Motor neuron (in vitro differentiated cells): Measurements from ENCODE around the gene PRUNE1. TPM values are rescaled to one million over a fixed set of nuclear protein-coding genes. Genes with fewer than 3 reads are reported as not detected.

Source experiments
- ATAC-seq, 8 experiments: fragments of 200-7000 bp; cut with Tn5 transposase; replicated peaks in 6 of 8; 2 replicates each; pipeline ENCODE4 v1.8.0; 2021; ENCODE audit warnings: mild to moderate bottlenecking in 8 of 8, moderate library complexity in 8 of 8
- H3K27ac ChIP-seq, 2 donors: fragments of 250-450 bp; sonication (Bioruptor Pico); 2 replicates each; pipeline ENCODE4 v1.9.0; 2021; ENCODE audit warnings: antibody characterized with exemption in 2 of 2, mild to moderate bottlenecking in 2 of 2, moderate library complexity in 1 of 2
- H3K4me1 ChIP-seq, 2 donors: fragments of 250-450 bp; sonication (Bioruptor Pico); replicated peaks in 1 of 2; 2 replicates each; pipeline ENCODE4 v1.6.1; 2021; ENCODE audit warnings: antibody characterized with exemption in 2 of 2, mild to moderate bottlenecking in 2 of 2, moderate library complexity in 1 of 2
- H3K4me3 ChIP-seq, 5 donors: fragments of 250-450 bp; sonication (Bioruptor Pico); 2 replicates each; pipeline ENCODE4 v1.9.0; 2021; ENCODE audit warnings: antibody characterized with exemption in 5 of 5, mild to moderate bottlenecking in 5 of 5, moderate library complexity in 4 of 5
- WGBS, 10 experiments: fragments of 450-650 bp; shearing (Covaris generic); methylation state at CpG; one replicate each; pipeline ENCODE4 v1.0.0; 2022; 5-methylcytosine and 5-hydroxymethylcytosine counted together
- in situ Hi-C, 9 experiments: fragments of 400-800 bp; cut with MboI; loops; one replicate each; pipeline ENCODE4 v1.15.0; 2021; ENCODE audit warnings: low sequenced_read_pairs in 9 of 9, low pct_unique_long_range_greater_than_20kb in 2 of 9; ENCODE audit not compliant: unreplicated experiment in 9 of 9
- total RNA-seq, 8 experiments: library from RNA; unstranded; fragments of 300-600 nt; gene quantifications; 2 replicates each; pipeline versions ENCODE4 v1.2.3 to v1.2.4, GENCODE V29; 2022

PRUNE1 gene
- total RNA-seq, 8 experiments from 2014 or later = 10.5 to 30.2 (median 24.1) TPM

DNA sequence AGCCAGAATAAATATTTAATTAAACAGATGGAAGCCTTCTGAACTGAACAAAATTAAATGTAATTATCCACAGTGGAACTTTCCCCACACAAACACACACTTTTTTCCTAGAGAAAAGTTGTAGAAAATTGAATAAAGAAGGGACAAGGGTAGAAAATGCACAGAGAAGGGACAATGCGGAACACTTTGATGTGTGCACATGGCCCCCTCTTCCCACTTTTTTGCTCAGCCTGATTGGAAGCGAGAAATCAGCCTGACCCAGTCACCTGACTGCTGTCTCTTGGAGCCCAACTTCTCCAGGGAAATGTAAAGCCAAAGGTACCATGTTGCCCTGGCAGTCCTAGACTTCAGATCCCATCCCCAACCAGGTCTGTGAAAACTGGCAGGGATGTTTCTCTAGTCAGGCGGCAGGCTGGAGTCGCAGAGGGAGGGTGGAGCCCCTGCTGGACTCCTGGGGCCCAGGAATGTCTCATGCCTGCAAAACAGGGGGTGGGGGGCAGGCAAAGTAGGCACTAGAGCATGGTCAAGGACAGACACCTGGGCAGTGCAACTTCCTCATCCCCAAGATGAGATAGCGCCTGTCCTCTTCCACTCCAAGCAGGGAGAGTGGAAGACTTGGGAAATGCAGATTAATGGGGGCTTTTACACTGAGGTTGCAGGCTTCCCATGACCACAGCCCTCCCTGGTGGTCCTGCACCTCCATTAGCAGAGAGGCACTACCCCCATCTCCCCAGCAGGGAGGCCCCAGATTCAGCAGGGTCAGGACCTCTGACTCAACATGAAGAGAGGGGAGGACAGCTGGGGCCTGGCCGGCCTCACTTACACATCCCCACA is 36.4 kb upstream of the PRUNE1 start:
- H3K4me1 ChIP-seq = peaks cover 33 to 35% of the 10 kb centered on the region in 2 donors
- 37 to 71% (median 60%) methylated on average over 2 to 5 of the region's 6 CpGs; no CpG with 5 or more reads in 3 of the 10 experiments for WGBS, 10 experiments
- in situ Hi-C loops = no loop called here
- H3K27ac ChIP-seq = no peak overlapping the region
- ATAC-seq = no peak
- H3K4me3 ChIP-seq = peak overlapping the region in 1 of 5 donors; percentile 14

DNA sequence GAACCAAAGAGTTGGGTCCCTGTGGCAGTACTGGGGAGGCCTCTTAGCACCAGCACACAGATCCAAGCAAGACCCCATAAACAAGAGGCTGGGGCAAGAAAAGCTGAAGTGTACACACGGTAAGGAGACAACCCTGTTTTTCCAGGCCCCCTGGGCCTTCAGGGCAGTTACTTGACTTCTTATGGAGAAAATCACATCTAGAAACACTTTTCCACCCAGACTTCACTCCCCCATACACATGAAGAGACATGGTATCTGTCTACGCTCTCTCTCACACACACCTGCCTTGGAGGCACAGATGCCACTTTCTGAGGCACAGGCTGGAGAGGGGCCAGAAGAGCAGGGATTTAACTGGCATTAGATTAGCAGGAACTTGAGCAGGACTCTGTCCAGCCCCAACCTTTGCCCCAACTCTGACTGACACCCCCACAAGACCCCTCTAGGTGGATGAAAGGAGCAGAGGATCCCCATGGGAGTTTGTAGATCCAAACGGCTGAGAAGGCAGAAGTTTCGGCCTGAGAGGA is 35.8 kb upstream of the PRUNE1 start:
- H3K27ac ChIP-seq = no peak overlapping the region
- WGBS, 10 experiments = 0 to 88% (median 68%) methylated on average over 1 to 4 of the region's 4 CpGs; no CpG with 5 or more reads in 2 of the 10 experiments
- ATAC-seq = no peak
- H3K4me1 ChIP-seq = peaks cover 33 to 35% of the 10 kb centered on the region in 2 donors
- in situ Hi-C loops = no loop called here
- peak overlapping the region in 2 of 5 donors; percentile 98 to 99 for H3K4me3 ChIP-seq

DNA sequence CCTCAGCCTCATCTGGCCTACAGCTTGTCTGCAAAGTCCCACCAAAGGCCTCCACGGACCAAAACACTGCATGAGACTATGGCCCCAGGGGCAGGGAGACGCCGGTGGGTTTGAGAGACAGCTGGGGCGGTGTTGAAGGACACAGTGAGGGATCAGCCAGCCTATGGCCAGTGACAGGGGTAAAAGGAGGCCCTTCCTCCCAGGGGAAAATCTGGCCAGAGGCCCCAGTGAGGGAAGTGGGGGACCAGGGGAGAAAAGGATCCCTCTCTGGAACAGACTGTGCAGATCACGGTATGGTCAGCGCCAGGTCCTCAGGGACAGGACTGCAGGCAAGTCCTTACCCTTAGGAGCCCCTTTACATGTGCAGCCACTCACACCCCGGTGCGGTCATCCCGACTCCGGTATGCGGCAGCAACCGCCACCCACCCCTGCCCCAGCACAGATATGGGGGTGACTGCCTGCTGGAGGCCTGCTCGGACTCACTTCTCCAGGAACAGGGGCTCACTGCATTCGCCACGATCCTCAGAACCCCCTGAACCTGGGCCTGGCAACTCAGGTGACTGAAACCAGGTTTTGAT is 34.9 kb upstream of the PRUNE1 start:
- Histone ChIP-seq H3K27ac (peak overlapping the region; percentile 88 to 93), H3K4me3 (peak overlapping the region; percentile 90 to 99 (median 97)), H3K4me1 (peaks cover 33 to 35% of the 10 kb centered on the region in 2 donors)
- ATAC-seq = peak; percentile 1 to 27 (median 14)
- in situ Hi-C loops = no loop called here
- 0 to 35% (median 17%) methylated on average over 1 to 12 of the region's 15 CpGs; no CpG with 5 or more reads in 4 of the 10 experiments for WGBS, 10 experiments

DNA sequence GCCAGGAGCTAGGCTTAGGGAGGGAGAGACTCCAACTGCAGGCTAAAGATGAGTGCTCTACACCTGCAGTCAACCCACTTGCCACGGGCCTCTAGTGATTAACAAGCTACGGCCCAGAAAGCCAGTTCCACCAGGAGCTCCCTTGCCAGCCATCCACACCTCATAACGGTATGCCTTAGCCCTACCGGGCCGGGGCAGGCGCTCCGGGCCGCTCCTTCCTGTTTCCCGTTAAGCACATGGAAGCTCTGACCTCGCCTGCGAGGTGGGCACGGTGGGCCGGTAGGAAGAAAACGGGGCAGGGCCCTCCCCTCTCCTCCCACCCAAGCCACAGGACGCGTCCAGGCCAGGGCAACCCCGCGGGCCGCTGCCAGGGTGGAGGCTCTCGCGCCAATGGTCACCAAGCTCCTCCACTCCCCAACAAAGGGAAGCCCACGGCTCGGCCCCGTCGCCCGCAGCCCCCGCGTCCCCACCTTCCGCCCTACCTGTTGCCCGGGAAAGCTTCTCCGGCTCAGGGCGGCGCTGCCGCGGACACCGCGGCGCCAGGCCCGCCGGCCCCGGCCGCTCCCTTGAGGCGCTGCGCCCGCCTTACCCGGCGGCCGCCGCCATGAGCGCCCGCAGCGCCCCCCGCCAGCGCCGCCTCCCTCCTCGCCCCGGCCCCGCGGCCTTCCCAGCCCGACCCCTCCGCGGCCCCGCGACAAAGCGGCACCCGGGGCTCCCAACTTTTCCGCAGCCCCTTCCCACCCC is 34.2 kb upstream of the PRUNE1 start:
- H3K27ac ChIP-seq = peak overlapping the region; percentile 88 to 93
- in situ Hi-C loops = no loop called here
- peaks cover 33 to 35% of the 10 kb centered on the region in 2 donors for H3K4me1 ChIP-seq
- H3K4me3 ChIP-seq = peak overlapping the region; percentile 90 to 99 (median 97)
- peak; percentile 25 to 66 (median 57) for ATAC-seq
- WGBS, 10 experiments = 0 to 2% (median 0%) methylated on average over 1 to 8 of the region's 67 CpGs; no CpG with 5 or more reads in 7 of the 10 experiments

DNA sequence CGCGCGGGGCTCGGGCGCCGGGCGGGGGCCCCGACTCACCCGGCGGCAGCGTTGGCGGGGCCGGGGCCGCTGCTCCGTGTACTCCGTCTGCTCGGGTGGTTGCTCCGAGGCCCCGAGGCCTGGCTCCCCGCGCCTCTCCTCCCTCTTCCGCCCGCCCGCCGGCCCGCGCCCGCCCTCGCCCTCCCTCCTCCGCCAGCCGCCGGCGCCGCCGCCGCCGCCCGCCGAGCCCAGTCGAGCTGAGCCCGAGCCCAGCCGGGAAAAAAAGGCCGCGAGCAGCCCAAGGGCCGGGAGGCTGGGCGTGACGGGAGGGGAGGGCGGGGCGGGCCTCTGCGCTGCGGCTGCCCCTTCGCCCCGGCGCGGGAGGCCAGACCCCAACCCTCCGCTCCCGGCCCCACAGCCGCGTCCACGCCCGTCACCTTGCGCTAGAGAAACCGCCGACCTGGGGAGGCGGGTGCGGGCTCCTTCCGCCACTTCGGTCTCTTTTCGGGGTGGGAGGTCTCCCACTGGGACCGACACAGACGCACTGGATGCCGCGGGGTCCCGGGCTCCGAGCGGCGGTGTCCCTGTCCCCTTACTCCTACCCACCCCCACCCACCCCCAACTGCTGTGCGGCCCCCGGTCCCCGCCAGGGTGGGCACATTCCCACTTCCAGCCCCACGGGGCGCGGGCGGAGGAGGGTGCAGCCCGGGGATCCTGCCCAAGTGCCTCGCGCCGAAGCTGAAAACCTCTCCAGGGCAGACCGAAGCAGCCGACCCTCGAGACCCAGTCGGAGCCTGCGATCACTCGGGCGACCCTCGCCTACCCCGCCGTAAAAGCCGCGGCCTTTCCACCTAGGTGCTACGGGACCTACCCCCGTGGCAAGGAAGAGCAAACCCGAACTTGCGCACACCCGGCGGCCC is 33.4 kb upstream of the PRUNE1 start, which contains the start of gene CERS2:
TSS of gene CERS2 (minus strand) at position 256 of the 899 bp plus-strand sequence. CDS start 5,745 bp downstream, outside the sequence.
- in situ Hi-C loops = no loop called here
- Histone ChIP-seq H3K4me3 (peak within 1 kb of the TSS; percentile 90 to 99 (median 97)), H3K4me1 (peaks cover 33 to 38% of the 10 kb centered on the region in 2 donors), H3K27ac (peak within 1 kb of the TSS; percentile 88 to 93)
- WGBS, 10 experiments = 21 to 45% (median 27%) methylated on average over 3 to 15 of the region's 106 CpGs; no CpG with 5 or more reads in 5 of the 10 experiments
- peak; percentile 60 to 80 (median 72) for ATAC-seq

DNA sequence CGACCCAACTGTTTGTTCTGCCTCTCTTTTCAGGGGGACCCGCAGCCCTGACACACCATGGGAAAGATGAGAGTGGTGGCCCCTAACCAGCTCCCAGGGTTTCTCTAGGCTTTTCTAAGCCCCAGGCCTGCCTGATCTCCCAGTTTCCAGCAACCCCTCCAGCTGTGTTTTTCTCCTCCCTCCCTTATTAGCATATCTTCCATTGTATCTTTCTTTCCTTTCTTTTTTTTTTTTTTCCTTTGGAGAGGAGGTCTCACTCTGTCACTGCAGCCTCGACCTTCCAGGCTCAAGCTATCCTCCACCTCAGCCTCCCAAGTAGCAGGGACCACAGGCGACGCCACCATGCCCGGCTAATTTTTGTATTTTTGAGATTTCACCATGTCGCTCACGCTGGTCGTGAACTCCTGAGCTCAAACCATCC is 31.8 kb upstream of the PRUNE1 start:
- in situ Hi-C loops = no loop called here
- WGBS, 10 experiments = 88 to 98% (median 93%) methylated on average over 3 to 9 of the region's 9 CpGs
- H3K4me1 ChIP-seq = peaks cover 22 to 30% of the 10 kb centered on the region in 2 donors
- ATAC-seq = no peak
- H3K27ac ChIP-seq = no peak overlapping the region
- no peak overlapping the region for H3K4me3 ChIP-seq

DNA sequence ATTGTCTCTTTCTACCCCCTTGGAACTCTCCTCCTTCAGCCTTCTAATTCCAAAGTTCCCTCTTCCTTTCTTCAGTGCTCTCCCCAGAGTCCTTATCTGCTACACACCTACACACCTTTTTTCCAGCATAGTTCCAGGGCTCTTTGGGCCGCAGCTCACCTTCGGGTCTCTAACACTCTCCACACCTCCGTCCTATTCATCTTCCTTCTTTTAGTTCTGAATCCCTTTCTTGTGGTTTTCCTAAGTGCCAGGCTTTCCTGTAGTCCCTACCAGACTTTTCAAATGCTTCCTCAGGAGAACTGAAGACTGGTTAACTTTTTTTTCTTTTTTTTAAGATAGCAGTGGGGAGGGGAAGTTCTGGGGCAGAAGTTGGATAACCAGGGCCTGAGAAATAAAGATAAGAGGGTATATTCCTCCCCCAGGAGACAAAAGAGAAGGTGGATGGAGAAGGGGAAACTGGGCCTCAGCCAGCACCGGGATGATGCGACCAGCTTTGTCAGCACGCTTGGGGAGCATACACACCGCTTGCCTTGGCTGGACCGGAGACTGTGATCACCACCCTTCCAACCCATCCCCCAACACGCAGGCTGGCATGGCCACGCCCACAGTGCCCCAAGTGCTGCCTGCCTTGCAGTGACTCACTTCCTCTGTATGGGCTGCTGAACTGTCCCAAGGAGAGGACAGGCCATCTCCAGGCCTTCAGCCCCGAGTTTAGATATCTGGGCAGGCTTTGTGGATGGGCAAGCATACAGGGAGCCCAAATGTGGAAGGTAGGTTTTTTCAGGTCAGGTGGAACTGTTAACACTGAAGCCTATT is 31.2 kb upstream of the PRUNE1 start:
- in situ Hi-C loops = no loop called here
- 33 to 100% (median 77%) methylated on average over 1 to 11 of the region's 11 CpGs; no CpG with 5 or more reads in 1 of the 10 experiments for WGBS, 10 experiments
- no peak overlapping the region for H3K4me3 ChIP-seq

DNA sequence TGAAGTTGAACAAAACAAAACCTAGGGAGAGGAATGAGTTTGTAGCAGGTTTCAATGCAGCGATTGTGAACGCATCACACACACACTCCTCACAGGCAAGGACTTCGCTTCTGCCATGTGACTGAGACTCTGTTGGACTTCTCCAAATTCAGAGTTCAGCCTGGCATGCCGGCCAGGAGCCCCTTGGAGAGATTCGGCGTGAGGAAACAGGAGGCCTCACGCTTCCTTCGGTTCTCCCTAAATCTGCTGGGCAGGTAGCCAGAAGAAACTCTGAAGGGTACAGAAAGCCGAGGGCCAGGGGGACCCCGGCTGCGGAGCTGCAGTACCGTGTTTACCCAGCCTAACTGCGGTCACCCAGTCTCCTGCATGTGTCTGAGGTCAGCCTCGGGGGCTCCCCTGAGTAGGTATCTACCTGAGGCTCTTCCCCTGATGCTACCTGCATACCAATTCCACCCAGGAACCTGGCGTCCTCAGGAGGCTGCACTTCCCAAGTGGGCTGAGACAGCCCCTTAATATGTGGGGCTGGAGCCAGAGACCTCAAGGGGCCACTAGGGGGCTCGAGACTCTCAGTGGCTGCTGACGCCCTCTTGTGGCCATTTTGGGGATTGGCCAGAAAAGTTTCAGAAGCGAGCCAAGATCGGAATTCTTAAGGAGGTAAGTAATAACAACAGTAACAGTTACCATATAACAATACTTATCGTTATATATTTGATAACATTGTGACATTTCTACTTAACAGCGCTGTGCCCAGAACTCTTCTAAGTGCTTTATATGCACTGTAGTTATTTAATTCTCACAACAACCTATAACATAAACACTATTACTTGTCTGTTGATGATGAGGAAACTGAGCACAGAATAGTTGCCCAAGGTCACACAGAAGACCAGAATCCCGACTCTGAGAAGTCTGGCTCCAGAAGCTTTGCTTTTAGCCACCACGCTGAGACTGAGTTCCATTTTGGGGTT is 28.9 kb upstream of the PRUNE1 start:
- Histone ChIP-seq H3K4me1 (peaks cover 0 to 20% of the 10 kb centered on the region in 2 donors), H3K4me3 (no peak overlapping the region), H3K27ac (no peak overlapping the region)
- in situ Hi-C loops = no loop called here
- WGBS, 10 experiments = 0 to 53% (median 20%) methylated on average over 1 to 23 of the region's 23 CpGs; no CpG with 5 or more reads in 1 of the 10 experiments
- peak in 7 of 8 experiments; percentile 8 to 65 (median 25) for ATAC-seq

More for the DNA sequence above, 31.2 kb upstream of the PRUNE1 start:
- peaks cover 15 to 30% of the 10 kb centered on the region in 2 donors for H3K4me1 ChIP-seq
- peak in 5 of 8 experiments; percentile 12 to 20 (median 14) for ATAC-seq
- no peak overlapping the region for H3K27ac ChIP-seq

DNA sequence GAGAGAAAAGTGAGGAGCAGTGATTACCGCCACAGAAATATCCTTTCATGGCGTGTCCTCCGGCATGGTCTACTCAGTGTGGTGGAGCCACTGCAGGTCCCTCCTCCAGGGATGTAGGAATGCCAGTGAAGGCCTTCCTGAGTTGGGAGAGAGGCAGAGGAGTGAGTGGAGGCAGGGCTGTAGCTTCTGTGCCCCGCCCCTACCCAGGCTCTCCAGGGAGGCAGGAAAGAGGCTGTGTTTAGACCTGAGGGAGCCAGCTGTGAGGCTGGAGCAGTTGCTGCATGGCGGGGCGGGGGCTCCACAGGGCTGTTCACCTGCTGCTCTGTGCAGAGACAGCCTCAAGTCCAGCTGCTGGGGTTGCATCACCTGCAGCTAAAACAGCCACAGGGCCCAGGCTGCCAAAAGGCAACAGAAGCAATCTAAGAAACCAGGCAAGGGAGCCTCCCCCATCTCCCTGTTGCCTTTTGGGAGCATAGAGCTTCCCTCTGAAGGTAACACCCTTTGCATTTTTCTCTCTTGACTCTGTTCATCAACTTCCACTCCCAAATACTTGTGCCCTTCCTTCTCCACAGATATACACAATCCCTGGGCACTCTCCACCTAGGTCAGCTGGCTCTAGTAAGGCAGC is 27.0 kb upstream of the PRUNE1 start:
- in situ Hi-C loops = no loop called here
- ATAC-seq = peak in 6 of 8 experiments; percentile 20 to 80 (median 74)
- H3K4me1 ChIP-seq = peaks cover 0 to 17% of the 10 kb centered on the region in 2 donors
- H3K4me3 ChIP-seq = no peak overlapping the region
- no peak overlapping the region for H3K27ac ChIP-seq
- WGBS, 10 experiments = 74 to 100% (median 81%) methylated on average over 1 to 6 of the region's 6 CpGs; no CpG with 5 or more reads in 4 of the 10 experiments
